ENCODE measurements around the gene WDR88. TPM values are rescaled to one million over a fixed set of nuclear protein-coding genes. Genes with fewer than 3 reads are reported as not detected.
"Not testable (repeated sequence)": the region's sequence is repeated elsewhere in the genome, so short reads cannot be mapped to it uniquely, and the experiment has no call there.

The WDR88 gene
- total RNA-seq, 1 donor from 2014 or later: not detected

GRCh38 chr19:33159149-33159548 is 27.2 kb downstream of the WDR88 start:
- Mint-ChIP-seq H3K4me3 (ENCODE audit: unreplicated experiment) (no peak overlapping the region), H3K27ac (ENCODE audit: unreplicated experiment) (no peak overlapping the region), H3K4me1 (ENCODE audit: unreplicated experiment) (peaks cover 2% of the 10 kb centered on the region), H3K27me3 (ENCODE audit: unreplicated experiment) (peaks cover 8% of the 10 kb centered on the region), H3K36me3 (ENCODE audit: low read depth, unreplicated experiment) (peaks cover 3% of the 10 kb centered on the region), H3K9me3 (ENCODE audit: unreplicated experiment) (no peaks in the 10 kb centered on the region)
- TF ChIP-seq CTCF (IDR thresholded peaks at IDR 0.05; ENCODE audit: unreplicated experiment): no peak
- no peak for DNase-seq (ENCODE audit: low spot score)

GRCh38 chr19:33159893-33160292 is 28.0 kb downstream of the WDR88 start:
- H3K9me3 Mint-ChIP-seq (ENCODE audit: unreplicated experiment): no peaks in the 10 kb centered on the region
- no peak overlapping the region for H3K4me3 Mint-ChIP-seq (ENCODE audit: unreplicated experiment)
- peaks cover 9% of the 10 kb centered on the region for H3K27me3 Mint-ChIP-seq (ENCODE audit: unreplicated experiment)
- peaks cover 4% of the 10 kb centered on the region for H3K36me3 Mint-ChIP-seq (ENCODE audit: low read depth, unreplicated experiment)
- no peak for TF ChIP-seq CTCF (IDR thresholded peaks at IDR 0.05; ENCODE audit: unreplicated experiment)
- peaks cover 2% of the 10 kb centered on the region for H3K4me1 Mint-ChIP-seq (ENCODE audit: unreplicated experiment)
- no peak overlapping the region for H3K27ac Mint-ChIP-seq (ENCODE audit: unreplicated experiment)
- no peak for DNase-seq (ENCODE audit: low spot score)

GRCh38 chr19:33161201-33161600 is 29.3 kb downstream of the WDR88 start:
- peaks cover 4% of the 10 kb centered on the region for H3K36me3 Mint-ChIP-seq (ENCODE audit: low read depth, unreplicated experiment)

GRCh38 chr19:33163481-33163880 is 31.6 kb downstream of the WDR88 start:
- H3K27me3 Mint-ChIP-seq (ENCODE audit: unreplicated experiment): peaks cover 9% of the 10 kb centered on the region
- TF ChIP-seq CTCF (IDR thresholded peaks at IDR 0.05; ENCODE audit: unreplicated experiment): no peak
- DNase-seq (ENCODE audit: low spot score): no peak
- peaks cover 4% of the 10 kb centered on the region for H3K36me3 Mint-ChIP-seq (ENCODE audit: low read depth, unreplicated experiment)
- no peak overlapping the region for H3K27ac Mint-ChIP-seq (ENCODE audit: unreplicated experiment)
- no peak overlapping the region for H3K4me3 Mint-ChIP-seq (ENCODE audit: unreplicated experiment)
- no peaks in the 10 kb centered on the region for H3K4me1 Mint-ChIP-seq (ENCODE audit: unreplicated experiment)
- no peaks in the 10 kb centered on the region for H3K9me3 Mint-ChIP-seq (ENCODE audit: unreplicated experiment)

More at GRCh38 chr19:33161201-33161600, 29.3 kb downstream of the WDR88 start:
- no peak overlapping the region for H3K27ac Mint-ChIP-seq (ENCODE audit: unreplicated experiment)
- H3K4me1 Mint-ChIP-seq (ENCODE audit: unreplicated experiment): peaks cover 2% of the 10 kb centered on the region
- no peak for TF ChIP-seq CTCF (IDR thresholded peaks at IDR 0.05; ENCODE audit: unreplicated experiment)
- no peak overlapping the region for H3K4me3 Mint-ChIP-seq (ENCODE audit: unreplicated experiment)
- no peaks in the 10 kb centered on the region for H3K9me3 Mint-ChIP-seq (ENCODE audit: unreplicated experiment)
- H3K27me3 Mint-ChIP-seq (ENCODE audit: unreplicated experiment): peaks cover 9% of the 10 kb centered on the region
- no peak for DNase-seq (ENCODE audit: low spot score)

GRCh38 chr19:33166037-33166436 is 34.1 kb downstream of the WDR88 start:
- H3K36me3 Mint-ChIP-seq (ENCODE audit: low read depth, unreplicated experiment); H3K9me3 Mint-ChIP-seq (ENCODE audit: unreplicated experiment); H3K27me3 Mint-ChIP-seq (ENCODE audit: unreplicated experiment); H3K4me1 Mint-ChIP-seq (ENCODE audit: unreplicated experiment); DNase-seq (ENCODE audit: low spot score); H3K27ac Mint-ChIP-seq (ENCODE audit: unreplicated experiment); H3K4me3 Mint-ChIP-seq (ENCODE audit: unreplicated experiment): not testable (repeated sequence)

- no peaks in the 10 kb centered on the region for H3K9me3 Mint-ChIP-seq (ENCODE audit: unreplicated experiment)
- no peak for DNase-seq (ENCODE audit: low spot score)
- H3K27me3 Mint-ChIP-seq (ENCODE audit: unreplicated experiment): peaks cover 4% of the 10 kb centered on the region
- no peak overlapping the region for H3K4me3 Mint-ChIP-seq (ENCODE audit: unreplicated experiment)
- H3K27ac Mint-ChIP-seq (ENCODE audit: unreplicated experiment): no peak overlapping the region
- no peak for TF ChIP-seq CTCF (IDR thresholded peaks at IDR 0.05; ENCODE audit: unreplicated experiment)
- no peaks in the 10 kb centered on the region for H3K4me1 Mint-ChIP-seq (ENCODE audit: unreplicated experiment)
- H3K36me3 Mint-ChIP-seq (ENCODE audit: low read depth, unreplicated experiment): peaks cover 4% of the 10 kb centered on the region
Measured at GRCh38 chr19:33167438-33167837, 35.5 kb downstream of the WDR88 start.

All from endothelial cell (in vitro differentiated cells).